MM.1S (cell line): ENCODE results near the gene HLA-G.
A peak's percentile ranks its signal among the peaks of the same experiment; 100 is the strongest.

ENCODE experiments used
- DNase-seq: peaks from one replicate; pipeline ENCODE4 v3.0.0-alpha.2; 2015
- H2AFZ ChIP-seq: fragments of 300-600 bp; sonication (generic); 2 replicates; pipeline ENCODE4 v1.6.0; 2016; ENCODE audit warnings: antibody characterized with exemption, low read length
- H3F3A ChIP-seq: fragments of 300-600 bp; sonication (generic); 2 replicates; pipeline ENCODE4 v1.6.1; 2016; ENCODE audit warnings: mild to moderate bottlenecking, antibody characterized with exemption, low read length, moderate library complexity, mixed read lengths; ENCODE audit not compliant: insufficient read depth
- H3K27ac ChIP-seq: fragments of 300-600 bp; sonication (generic); 2 replicates; pipeline ENCODE4 v1.5.1; 2016; ENCODE audit warnings: mild to moderate bottlenecking, low read length
- H3K27me3 ChIP-seq: fragments of 300-600 bp; sonication (generic); replicated peaks from 2 replicates; pipeline ENCODE4 v1.6.0; 2016; ENCODE audit warnings: low read length; ENCODE audit not compliant: insufficient read depth
- H3K36me3 ChIP-seq: fragments of 300-600 bp; sonication (generic); replicated peaks from 2 replicates; pipeline ENCODE4 v1.6.1; 2016; ENCODE audit warnings: mild to moderate bottlenecking, low read length, mixed read lengths; ENCODE audit not compliant: insufficient read depth
- H3K4me1 ChIP-seq: fragments of 300-600 bp; sonication (generic); 2 replicates; pipeline ENCODE4 v1.6.1; 2016; ENCODE audit warnings: low read length, mixed read lengths
- H3K4me2 ChIP-seq: fragments of 300-600 bp; sonication (generic); 2 replicates; pipeline ENCODE4 v1.6.0; 2016; ENCODE audit warnings: low read depth, low read length
- H3K4me3 ChIP-seq: fragments of 300-600 bp; sonication (generic); 2 replicates; pipeline ENCODE4 v1.5.1; 2016; ENCODE audit warnings: low read length, mixed read lengths
- H3K79me2 ChIP-seq: fragments of 300-600 bp; sonication (generic); 2 replicates; pipeline ENCODE4 v1.6.1; 2016; ENCODE audit warnings: mixed run types, low read length, mixed read lengths
- H3K9ac ChIP-seq: fragments of 300-600 bp; sonication (generic); 2 replicates; pipeline ENCODE4 v1.6.1; 2016; ENCODE audit warnings: low read length, mixed read lengths
- H3K9me2 ChIP-seq: fragments of 300-600 bp; sonication (generic); replicated peaks from 2 replicates; pipeline ENCODE4 v1.6.1; 2016; ENCODE audit warnings: mild to moderate bottlenecking, low read length, mixed read lengths; ENCODE audit not compliant: insufficient read depth
- H3K9me3 ChIP-seq: fragments of 300-600 bp; sonication (generic); replicated peaks from 2 replicates; pipeline ENCODE4 v1.6.1; 2016; ENCODE audit warnings: mild to moderate bottlenecking, low read length, mixed read lengths; ENCODE audit not compliant: insufficient read depth
- H4K20me1 ChIP-seq: fragments of 300-600 bp; sonication (generic); 2 replicates; pipeline ENCODE4 v1.6.1; 2016; ENCODE audit warnings: mild to moderate bottlenecking, low read length, moderate library complexity, mixed read lengths; ENCODE audit not compliant: insufficient read depth
- CTCF ChIP-seq: fragments of 300-600 bp; sonication (generic); IDR thresholded peaks from 2 replicates; pipeline ENCODE4 v1.5.1; 2016; ENCODE audit warnings: antibody characterized with exemption, low read length, mixed read lengths
- EZH2 ChIP-seq: fragments of 300-600 bp; sonication (generic); optimal IDR thresholded peaks from 2 replicates; pipeline ENCODE3; 2017; ENCODE audit warnings: low read depth, mild to moderate bottlenecking, antibody characterized with exemption, low read length, mixed read lengths
- EZH2phosphoT487 ChIP-seq: fragments of 300-600 bp; sonication (generic); IDR thresholded peaks from 2 replicates; pipeline ENCODE4 v1.6.1; 2018; ENCODE audit warnings: antibody characterized with exemption, low read length

HLA-G gene

GRCh38 chr6:29841030-29841429 lies 13.4 kb downstream of the HLA-G start:
- DNase-seq, result no peak

GRCh38 chr6:29845405-29846006 lies 17.9 kb downstream of the HLA-G start:
- Histone ChIP-seq H3K79me2 (no peaks in the 10 kb centered on the region), H3K4me1 (no peaks in the 10 kb centered on the region), H3K27ac (no peak overlapping the region), H3K36me3 (no peaks in the 10 kb centered on the region), H2AFZ (no peak overlapping the region), H3K4me3 (no peak overlapping the region), H3K4me2 (no peak overlapping the region), H3K9me3 (no peaks in the 10 kb centered on the region), H4K20me1 (no peaks in the 10 kb centered on the region), H3K27me3 (no peaks in the 10 kb centered on the region), H3F3A (no peaks in the 10 kb centered on the region), H3K9ac (no peak overlapping the region), H3K9me2 (no peaks in the 10 kb centered on the region)
- DNase-seq, result no peak
- no peak for TF ChIP-seq EZH2phosphoT487
- TF ChIP-seq EZH2, result no peak
- no peak for TF ChIP-seq CTCF

More at GRCh38 chr6:29841030-29841429, 13.4 kb downstream of the HLA-G start:
- Histone ChIP-seq H3F3A (no peaks in the 10 kb centered on the region), H3K36me3 (no peaks in the 10 kb centered on the region), H3K79me2 (no peaks in the 10 kb centered on the region), H3K4me2 (no peak overlapping the region), H3K9ac (no peak overlapping the region), H3K27me3 (no peaks in the 10 kb centered on the region), H2AFZ (no peak overlapping the region), H3K4me1 (no peaks in the 10 kb centered on the region), H3K9me2 (no peaks in the 10 kb centered on the region), H3K27ac (no peak overlapping the region), H3K9me3 (no peaks in the 10 kb centered on the region), H4K20me1 (no peaks in the 10 kb centered on the region), H3K4me3 (no peak overlapping the region)
- TF ChIP-seq CTCF (no peak), EZH2 (no peak), EZH2phosphoT487 (no peak)

GRCh38 chr6:29847871-29848630 lies 20.4 kb downstream of the HLA-G start:
- Histone ChIP-seq H3K4me1 (no peaks in the 10 kb centered on the region), H3K9me3 (no peaks in the 10 kb centered on the region), H3F3A (no peaks in the 10 kb centered on the region), H3K27me3 (no peaks in the 10 kb centered on the region), H3K4me2 (peak overlapping the region; percentile 43; the same call in 1 of the 2 replicates), H3K9me2 (no peaks in the 10 kb centered on the region), H3K4me3 (no peak overlapping the region; the same call in 1 of the 2 replicates), H3K36me3 (no peaks in the 10 kb centered on the region), H2AFZ (no peak overlapping the region), H3K9ac (no peak overlapping the region), H3K27ac (no peak overlapping the region), H4K20me1 (no peaks in the 10 kb centered on the region), H3K79me2 (no peaks in the 10 kb centered on the region)
- TF ChIP-seq CTCF (peak; percentile 88), EZH2phosphoT487 (no peak), EZH2 (no peak)
- DNase-seq, result peak; percentile 67
